NB4 (cell line): ENCODE results near the gene AGPS.

Experiments used
- DNase-seq: peaks from one replicate; pipeline ENCODE4 v3.0.0; 2010; ENCODE audit warnings: low read depth
- H3K4me3 ChIP-seq: one replicate; pipeline ENCODE4 v1.5.1; 2011; ENCODE audit warnings: mild to moderate bottlenecking, low read depth, low read length, moderate library complexity
- MYC ChIP-seq: IDR thresholded peaks from 2 replicates; pipeline ENCODE4 v1.6.1; 2011; ENCODE audit warnings: low read depth, low read length
- POLR2A ChIP-seq: IDR thresholded peaks from 2 replicates; pipeline ENCODE4 v1.6.1; 2011; ENCODE audit warnings: mild to moderate bottlenecking; ENCODE audit not compliant: insufficient read length; ENCODE audit errors: extremely low read depth
- TF ChIP-seq, protein P1 (sequence below): IDR thresholded peaks from one replicate; pipeline ENCODE4 v1.5.1; 2012; ENCODE audit warnings: low read depth, low read length
- TF ChIP-seq, protein P2 (sequence below): IDR thresholded peaks from 2 replicates; pipeline ENCODE4 v1.6.1; 2011; ENCODE audit warnings: low read depth, low read length

AGPS gene

DNA sequence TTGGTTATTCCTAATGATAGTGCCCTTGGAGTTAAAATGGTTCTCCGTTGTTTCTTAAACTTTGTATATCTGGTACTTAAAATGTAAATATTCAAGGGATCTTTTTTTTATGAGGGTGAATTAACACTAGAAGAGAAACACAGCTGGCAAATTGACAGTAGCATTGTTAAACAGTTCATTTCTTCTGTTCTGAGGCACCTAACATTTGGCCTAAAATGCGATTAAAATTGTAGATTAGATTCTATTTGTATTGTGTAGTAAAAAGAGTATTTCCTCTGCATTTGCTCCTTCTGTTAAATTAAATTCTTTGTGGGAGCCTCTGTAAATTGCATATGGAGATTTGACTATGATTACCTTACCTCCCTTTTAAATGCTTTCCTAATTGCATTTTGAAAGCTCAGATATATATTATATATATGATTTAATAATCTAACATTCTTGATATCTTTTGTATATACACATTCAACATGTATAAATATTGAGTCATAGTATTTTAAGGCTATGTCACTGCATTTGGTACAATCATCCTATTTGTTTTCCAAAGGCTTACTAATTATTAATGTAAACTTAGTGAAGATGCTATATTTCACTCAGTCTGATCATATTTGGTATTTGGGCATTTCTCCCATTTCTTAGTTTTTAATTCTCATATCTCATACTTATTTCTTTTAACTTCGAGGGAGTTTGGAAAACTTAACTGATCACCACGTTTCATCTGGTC lies 124.4 kb downstream of the AGPS start:
- TF ChIP-seq, protein P1, sequence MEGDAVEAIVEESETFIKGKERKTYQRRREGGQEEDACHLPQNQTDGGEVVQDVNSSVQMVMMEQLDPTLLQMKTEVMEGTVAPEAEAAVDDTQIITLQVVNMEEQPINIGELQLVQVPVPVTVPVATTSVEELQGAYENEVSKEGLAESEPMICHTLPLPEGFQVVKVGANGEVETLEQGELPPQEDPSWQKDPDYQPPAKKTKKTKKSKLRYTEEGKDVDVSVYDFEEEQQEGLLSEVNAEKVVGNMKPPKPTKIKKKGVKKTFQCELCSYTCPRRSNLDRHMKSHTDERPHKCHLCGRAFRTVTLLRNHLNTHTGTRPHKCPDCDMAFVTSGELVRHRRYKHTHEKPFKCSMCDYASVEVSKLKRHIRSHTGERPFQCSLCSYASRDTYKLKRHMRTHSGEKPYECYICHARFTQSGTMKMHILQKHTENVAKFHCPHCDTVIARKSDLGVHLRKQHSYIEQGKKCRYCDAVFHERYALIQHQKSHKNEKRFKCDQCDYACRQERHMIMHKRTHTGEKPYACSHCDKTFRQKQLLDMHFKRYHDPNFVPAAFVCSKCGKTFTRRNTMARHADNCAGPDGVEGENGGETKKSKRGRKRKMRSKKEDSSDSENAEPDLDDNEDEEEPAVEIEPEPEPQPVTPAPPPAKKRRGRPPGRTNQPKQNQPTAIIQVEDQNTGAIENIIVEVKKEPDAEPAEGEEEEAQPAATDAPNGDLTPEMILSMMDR = no peak
- TF ChIP-seq POLR2A (no peak), MYC (no peak)
- TF ChIP-seq, protein P2, sequence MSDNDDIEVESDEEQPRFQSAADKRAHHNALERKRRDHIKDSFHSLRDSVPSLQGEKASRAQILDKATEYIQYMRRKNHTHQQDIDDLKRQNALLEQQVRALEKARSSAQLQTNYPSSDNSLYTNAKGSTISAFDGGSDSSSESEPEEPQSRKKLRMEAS = no peak
- H3K4me3 ChIP-seq = no peak overlapping the region
- no peak for DNase-seq

DNA sequence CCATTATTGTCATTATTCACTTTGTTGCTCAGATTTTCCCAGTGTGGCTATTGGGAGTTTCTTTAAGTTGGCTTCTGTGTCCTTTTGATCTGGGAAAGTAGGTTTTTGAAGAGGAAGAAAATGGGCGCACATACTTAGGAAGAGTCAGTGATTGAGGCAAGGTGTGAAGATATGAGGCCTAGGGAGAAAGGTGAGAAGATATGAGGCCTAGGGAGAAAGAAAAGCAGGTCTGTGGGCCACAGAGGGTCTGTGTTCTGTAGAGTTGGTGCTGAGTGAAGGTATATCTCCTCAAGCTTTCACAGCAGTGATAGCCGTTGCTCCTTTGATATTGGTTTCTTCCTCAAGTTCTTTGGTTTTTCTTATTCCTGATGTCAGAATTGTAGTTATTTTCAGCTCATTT lies 126.2 kb downstream of the AGPS start:
- no peak for DNase-seq

DNA sequence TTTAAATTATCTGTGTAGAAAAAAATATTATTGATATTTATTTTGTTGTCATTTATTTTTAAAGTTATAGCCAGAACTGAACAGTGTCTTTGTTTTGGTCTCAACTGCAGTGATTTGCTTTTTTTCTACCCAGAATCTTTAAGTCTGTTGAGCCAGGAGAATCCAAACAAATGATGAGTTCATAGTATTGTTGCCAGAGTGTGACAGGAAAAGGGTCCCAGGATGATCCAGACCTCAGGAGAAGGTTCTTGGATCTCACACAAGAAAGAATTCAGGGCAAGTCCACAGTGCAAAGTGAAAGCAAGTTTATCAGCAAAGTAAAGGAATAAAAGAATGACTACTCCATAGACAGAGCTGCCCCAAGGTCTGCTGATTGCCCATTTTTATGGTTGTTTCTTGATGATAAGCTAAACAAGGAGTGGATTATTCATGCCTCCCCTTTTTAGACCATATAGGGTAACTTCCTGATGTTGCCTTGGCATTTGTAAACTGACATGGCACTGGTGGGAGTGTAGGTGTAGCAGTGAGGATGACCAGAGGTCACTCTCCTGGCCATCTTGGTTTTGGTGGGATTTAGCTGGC lies 127.1 kb downstream of the AGPS start:
- TF ChIP-seq MYC (no peak), POLR2A (no peak)
- no peak for DNase-seq
- no peak overlapping the region for H3K4me3 ChIP-seq

More for the DNA sequence above, 126.2 kb downstream of the AGPS start:
- H3K4me3 ChIP-seq = no peak overlapping the region
- TF ChIP-seq MYC (no peak), POLR2A (no peak)
- TF ChIP-seq, protein P1 = no peak
- TF ChIP-seq, protein P2 = no peak

DNA sequence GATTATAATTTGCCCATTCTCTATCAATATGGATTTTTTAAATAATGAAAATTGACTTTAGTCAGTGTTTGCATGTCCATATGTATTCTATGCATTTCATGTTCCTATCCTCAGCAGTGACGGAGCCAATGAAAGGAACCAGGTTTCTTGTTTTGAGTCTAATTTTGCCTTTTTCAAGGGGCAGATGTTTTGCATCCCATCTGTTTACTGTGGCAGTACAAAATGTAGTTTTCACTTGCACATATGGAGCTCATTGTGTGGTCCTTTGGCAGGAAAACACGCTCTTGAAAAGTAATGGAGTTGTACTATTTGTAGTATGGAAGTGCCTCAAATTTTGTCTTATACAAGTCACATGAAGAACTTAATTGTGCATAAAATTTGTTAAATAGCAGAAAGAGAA lies 127.8 kb downstream of the AGPS start:
- DNase-seq = no peak
- TF ChIP-seq, protein P1 = no peak
- TF ChIP-seq MYC (no peak), POLR2A (no peak)
- TF ChIP-seq, protein P2 = no peak
- H3K4me3 ChIP-seq = no peak overlapping the region

DNA sequence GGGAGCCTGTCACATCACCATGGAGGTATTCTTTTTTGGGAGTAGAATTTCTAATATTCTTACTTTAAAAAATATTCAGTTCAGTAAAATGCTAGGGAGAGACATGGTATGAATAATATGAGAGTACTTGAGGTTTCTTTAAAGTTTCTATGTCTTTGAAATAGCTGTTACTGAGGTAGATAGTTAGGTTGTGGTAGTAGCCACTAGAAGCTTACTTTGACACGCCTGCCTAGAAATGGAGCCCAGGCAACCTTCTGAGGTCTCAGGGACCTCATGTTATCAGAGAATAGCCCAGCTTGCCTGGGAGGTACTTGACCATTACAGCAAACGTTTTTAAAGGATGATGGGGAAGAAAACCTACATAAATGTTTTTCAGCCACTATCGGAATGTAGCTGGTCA lies 131.2 kb downstream of the AGPS start:
- DNase-seq = no peak
- TF ChIP-seq, protein P2 = no peak
- TF ChIP-seq POLR2A (no peak), MYC (no peak)
- TF ChIP-seq, protein P1 = no peak
- H3K4me3 ChIP-seq = no peak overlapping the region

DNA sequence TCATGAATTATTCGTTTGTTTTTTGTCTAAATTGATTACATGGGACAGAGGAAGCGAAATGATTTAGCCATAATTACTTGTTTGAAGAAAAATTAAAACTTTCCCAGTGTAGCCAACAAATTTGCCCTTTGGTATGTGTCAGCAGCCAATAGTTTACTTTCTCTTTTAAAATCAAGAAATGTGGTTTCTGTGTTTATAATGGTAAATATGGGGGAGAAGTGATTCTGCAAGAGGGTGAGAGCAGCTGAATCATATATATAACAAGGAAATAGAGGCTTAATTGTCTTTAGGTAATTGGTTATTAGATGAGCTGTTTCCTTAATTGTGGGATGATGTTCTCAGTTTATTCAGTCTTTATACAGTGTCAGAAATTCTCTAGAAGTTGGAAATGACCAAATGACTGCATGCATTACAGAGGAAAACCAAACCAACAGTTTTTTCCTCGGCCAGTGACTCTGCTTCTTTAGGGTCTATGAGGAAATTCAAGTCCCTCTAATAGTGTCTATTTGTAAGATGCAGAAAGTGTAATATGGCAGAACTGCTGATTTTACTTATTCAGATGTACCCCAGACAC lies 132.9 kb downstream of the AGPS start:
- no peak for DNase-seq
- no peak overlapping the region for H3K4me3 ChIP-seq
- TF ChIP-seq POLR2A = no peak
- TF ChIP-seq, protein P2 = no peak
- TF ChIP-seq MYC = no peak
- TF ChIP-seq, protein P1 = no peak
